HG02642 (cell line): ENCODE measurements around the gene TRIM27.
A peak's percentile ranks its signal among the peaks of the same experiment; 100 is the strongest.
"Not testable (repeated sequence)": the region's sequence is repeated elsewhere in the genome, so short reads cannot be mapped to it uniquely, and the experiment has no call there.

Source experiments
- ATAC-seq: cut with Tn5 transposase; IDR thresholded peaks from one replicate; pipeline ENCODE4 v1.9.1; 2021; ENCODE audit warnings: mild to moderate bottlenecking; ENCODE audit not compliant: unreplicated experiment, poor library complexity

Gene TRIM27

GRCh38 chr6:28866205-28867085 lies 57.3 kb downstream of the TRIM27 start:
- ATAC-seq: peak; percentile 60

GRCh38 chr6:28865401-28866204 lies 58.2 kb downstream of the TRIM27 start:
- ATAC-seq: no peak

GRCh38 chr6:28864326-28864923 lies 59.4 kb downstream of the TRIM27 start:
- no peak for ATAC-seq

GRCh38 chr6:28863604-28864325 lies 60.0 kb downstream of the TRIM27 start:
- peak; percentile 38 for ATAC-seq

- ATAC-seq: no peak
Measured at GRCh38 chr6:28862077-28862476, 61.7 kb downstream of the TRIM27 start.

- ATAC-seq: no peak
Measured at GRCh38 chr6:28861339-28861738, 62.4 kb downstream of the TRIM27 start.

GRCh38 chr6:28860581-28860980 lies 63.2 kb downstream of the TRIM27 start:
- ATAC-seq: no peak

GRCh38 chr6:28858963-28859362 lies 64.8 kb downstream of the TRIM27 start:
- ATAC-seq: no peak

- ATAC-seq: no peak
Measured at GRCh38 chr6:28856620-28857005, 67.2 kb downstream of the TRIM27 start.

GRCh38 chr6:28854405-28854804 lies 69.4 kb downstream of the TRIM27 start:
- ATAC-seq: not testable (repeated sequence)
